Renal cortical epithelial cell (primary cell): ENCODE data around the gene ABCA2. TPM values are rescaled to one million over a fixed set of nuclear protein-coding genes. Genes with fewer than 3 reads are reported as not detected.
"Not testable (repeated sequence)": the region's sequence is repeated elsewhere in the genome, so short reads cannot be mapped to it uniquely, and the experiment has no call there.

Source experiments
- DNase-seq: peaks from one replicate; pipeline ENCODE4 v3.0.0-alpha.2; 2011; ENCODE audit warnings: low read depth
- total RNA-seq: library from RNA; depleted of rRNA; stranded (reverse); fragments of >200 nt; gene quantifications from 2 replicates; pipeline ENCODE4 v1.2.3, GENCODE V29; 2014

The ABCA2 gene
- total RNA-seq, 1 donor from 2014 or later, result 53.0 TPM

DNA sequence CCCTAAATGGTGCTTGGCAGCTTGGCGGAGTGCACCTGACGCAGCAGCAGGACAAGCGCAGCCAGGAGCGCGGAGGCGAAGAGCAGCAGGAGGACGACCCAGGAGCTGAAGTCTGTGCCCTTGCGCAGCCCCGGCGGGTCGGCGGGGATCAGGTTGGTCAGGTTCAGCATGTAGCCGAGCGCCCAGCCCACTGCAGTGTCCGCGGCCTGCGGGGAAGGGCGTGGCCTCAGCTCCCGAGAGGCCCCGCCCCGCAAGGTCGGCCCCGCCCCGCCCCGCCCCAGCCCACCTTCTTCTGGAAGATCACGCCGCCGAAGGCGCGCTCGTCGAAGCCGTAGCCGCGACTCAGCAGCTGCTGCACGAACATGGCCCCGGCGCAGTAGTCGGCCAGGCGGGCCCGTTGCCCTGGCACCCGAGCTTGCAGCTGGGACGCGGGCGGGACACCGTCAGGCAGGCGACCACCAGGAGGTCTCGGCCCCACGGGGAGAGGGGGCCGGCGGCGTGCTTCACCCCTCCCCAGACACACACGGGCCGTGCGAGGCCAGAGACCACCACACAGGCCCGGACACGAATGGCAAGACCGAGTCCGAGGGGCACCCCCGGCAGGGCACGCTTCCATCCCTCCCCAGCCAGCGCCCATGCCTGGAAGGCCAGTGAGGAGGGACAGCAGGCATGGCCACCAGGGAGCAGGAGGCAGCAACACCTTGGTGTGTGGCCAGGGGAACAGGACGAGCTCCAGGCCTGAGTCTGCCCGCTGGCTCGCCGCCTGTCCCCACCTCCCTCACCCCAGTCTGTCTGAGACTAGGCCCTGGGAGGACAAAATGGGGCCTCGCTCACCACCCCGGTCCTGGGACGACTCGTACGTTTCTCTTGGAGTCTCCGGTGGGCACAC lies 20.9 kb upstream of the ABCA2 start:
- DNase-seq, result no peak

DNA sequence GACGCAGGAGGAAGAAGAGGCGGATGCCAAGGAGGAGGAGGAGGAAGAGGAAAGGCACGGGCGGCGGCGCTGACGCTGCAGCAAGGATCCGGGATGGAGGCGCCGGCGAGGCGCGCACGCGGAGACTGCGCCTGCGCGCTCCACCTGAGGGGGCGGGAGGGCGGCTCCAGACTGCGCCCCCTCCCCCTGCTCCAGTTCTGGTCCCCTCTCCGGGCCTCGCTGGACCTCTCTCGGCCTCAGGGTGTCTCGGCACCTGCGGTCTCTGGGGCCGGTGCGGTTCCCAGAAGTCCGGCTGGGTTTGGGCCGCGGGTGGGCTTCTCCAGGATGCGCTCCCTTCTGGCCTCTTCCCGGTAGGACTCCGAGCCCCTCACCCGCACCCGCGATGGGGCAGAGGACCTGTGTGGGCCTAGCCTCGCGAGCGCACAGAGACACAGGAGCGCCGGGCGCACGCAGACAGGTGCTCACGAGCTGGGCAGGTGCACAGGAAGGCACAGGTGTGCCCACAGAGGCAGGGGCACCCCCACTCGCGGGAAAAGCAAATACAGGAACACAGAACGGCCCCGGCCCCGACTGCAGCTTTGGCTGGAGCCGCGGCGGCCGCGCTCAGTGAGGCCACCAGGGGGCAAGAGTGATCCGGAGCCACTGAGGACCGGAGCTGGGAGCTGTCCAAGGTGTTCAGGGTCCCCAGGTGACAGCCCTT lies 18.2 kb upstream of the ABCA2 start, which contains the start of gene NPDC1:
NPDC1 (minus strand) TSS at position 90 of the 700 bp plus-strand sequence. CDS start 188 bp downstream, outside the sequence.
- DNase-seq, result peak; percentile 51

DNA sequence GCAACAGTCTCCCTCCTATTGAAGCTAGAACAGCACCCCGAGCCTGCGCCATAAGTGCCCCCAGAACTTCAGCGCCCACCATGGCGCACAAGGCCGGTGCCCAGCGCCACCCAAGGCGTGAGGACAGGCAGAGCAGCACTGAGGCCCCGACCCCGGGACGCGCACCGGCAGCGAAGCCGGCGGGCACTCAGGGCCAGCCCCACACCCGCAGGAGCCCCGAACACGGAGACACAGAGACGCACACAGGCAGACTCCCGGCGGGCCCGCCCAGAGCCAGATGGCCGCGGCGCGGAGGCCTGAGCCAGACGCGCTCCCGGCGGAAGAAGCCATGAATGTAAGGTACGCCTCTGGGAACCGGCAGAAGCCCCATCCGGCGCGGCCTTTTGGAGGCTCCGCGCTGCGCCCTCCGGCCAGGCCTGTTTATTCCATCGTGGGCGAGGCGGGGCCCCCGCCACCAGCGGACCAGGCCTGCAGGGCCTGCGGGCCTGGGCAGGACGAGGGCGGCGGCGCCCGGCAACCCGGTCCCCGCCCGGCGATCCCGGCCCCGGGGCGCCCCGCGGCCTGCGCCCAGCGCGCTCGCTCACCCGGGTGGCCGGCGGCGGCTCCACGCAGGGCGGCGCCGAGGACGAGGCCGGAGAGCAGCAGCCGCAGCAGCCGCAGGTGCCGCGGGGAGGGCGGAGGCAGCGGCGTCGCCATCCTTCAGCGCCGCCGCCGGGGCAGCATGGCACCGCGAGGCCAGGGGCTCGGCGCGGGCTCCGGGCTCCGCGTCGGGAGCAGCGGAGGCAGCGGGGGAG lies 17.5 kb upstream of the ABCA2 start:
- no peak for DNase-seq

- peak; percentile 42 for DNase-seq
These were observed 16.6 kb upstream of the ABCA2 start for GRCh38 chr9:137044502-137045177.

GRCh38 chr9:137044037-137044436 lies 16.0 kb upstream of the ABCA2 start:
- DNase-seq, result no peak

- DNase-seq, result no peak
These were observed 15.0 kb upstream of the ABCA2 start for GRCh38 chr9:137042751-137043727.

- DNase-seq, result no peak
These were observed 13.1 kb upstream of the ABCA2 start for GRCh38 chr9:137041124-137041523.

DNA sequence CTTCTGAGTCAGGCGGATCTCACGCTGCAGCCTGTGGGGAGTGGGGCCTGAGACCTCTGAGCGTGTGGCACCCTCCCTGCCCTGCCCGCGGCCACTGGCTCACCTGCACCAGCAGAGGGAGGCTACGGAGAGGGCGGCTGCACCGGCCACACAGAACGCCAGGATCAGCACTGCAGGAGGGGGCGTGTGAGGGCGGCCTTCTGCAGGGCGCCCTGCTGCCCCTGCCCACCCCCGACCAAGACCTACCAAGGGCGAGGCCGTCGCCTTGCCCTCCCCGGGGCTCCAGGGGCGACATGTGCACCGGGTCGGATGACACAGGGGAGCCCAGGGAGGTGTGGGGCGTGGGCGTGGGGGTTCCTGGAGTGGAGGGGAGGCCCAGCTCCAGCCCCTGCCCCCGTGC lies 12.5 kb upstream of the ABCA2 start:
- no peak for DNase-seq

DNA sequence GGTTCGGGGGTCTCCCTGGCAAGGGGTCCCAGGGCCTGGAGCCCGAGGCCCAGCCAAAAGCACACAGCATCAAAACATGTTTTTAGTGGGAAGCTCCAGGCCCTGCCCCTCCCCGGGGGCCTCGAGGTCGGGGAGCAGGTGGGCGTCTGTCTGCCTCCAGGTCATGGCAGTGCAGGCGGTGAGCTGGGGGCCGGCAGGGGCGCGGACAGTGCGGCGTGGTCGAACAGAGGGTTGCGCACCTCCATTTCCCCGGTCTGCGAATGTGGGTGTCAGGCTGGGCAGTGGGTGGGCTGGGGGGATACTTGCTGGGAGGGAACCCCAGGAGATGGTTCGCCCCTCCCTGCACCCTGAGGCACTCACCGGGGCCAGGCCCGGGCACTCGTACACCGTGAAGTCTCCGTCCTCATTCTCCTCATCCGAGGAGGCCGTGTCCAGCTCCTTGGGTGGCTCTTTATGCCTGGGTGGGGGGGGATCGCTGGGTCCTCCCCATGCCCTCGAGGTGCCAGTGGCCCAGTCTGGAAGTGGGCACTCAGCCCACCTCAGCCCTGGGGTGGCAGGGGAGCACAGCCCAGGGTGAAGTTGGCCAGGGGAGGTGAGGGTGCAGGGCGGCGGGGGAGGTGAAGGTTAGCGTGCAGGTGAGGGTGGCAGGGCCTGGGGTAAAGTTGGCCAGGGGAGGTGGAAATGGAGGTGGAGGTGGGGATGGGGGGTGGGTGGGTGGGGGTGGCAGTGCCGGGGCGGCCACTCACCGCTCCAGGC lies 11.8 kb upstream of the ABCA2 start:
- DNase-seq, result no peak

DNA sequence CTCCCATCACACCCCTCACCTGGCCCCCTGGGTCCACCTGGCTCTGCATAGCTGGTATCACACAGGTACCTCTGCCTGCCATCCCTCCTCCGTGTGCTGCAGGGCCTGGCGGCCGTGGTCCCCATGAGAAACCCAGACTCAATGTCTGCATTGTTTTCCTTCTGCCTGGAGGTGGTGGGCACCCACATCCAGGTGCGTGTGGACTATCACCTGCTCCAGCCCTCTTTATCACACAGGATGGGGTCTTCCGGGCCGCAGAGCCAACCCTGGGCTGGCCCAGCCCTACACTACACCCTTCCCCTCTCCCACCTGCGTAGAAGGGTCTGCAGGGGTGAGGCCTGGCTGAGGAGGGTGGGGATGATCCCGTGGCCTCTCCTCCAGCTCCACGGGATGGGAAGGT lies 10.9 kb upstream of the ABCA2 start:
- no peak for DNase-seq

GRCh38 chr9:137037483-137037882 lies 9.4 kb upstream of the ABCA2 start:
- no peak for DNase-seq

DNA sequence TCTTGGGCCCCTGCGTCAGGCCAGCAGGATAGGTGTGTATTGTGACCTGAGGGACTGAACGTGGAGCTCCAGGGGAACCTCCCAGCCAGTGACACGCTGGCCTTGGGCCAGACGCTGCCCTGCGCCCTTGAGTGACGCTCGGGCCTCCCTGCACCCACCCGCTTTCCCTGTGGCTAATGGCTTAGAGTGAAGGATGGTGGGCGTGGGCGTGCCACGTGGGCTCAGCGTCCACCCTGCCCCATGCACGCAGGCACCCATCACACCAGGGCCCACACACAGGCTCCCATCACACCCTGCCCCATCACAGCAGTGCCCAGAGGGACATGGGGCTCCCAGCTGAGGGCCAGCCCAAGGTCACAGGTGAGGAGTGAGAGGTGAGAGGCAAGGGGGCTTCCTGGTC lies 9.0 kb upstream of the ABCA2 start:
- no peak for DNase-seq

DNA sequence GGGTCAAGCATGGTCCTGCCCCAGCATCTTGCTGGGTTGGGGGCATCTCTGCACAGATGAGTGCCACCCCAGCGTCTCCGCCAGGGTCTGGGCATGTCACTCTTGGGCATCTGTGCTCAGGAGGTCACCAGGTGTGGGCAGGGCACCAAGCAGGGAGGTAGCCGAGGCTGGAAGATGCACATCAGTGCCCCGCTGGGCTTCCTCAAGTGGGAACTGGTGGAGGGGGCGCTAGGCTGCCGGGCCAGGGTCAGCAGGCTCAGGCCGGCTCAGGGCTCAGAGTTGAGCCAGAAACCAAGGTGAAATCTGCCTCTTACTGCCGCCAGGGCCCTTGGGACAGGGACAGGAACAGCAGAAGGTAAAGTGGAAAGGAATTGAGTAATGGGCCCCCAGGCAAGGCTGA lies 7.9 kb upstream of the ABCA2 start:
- no peak for DNase-seq

DNA sequence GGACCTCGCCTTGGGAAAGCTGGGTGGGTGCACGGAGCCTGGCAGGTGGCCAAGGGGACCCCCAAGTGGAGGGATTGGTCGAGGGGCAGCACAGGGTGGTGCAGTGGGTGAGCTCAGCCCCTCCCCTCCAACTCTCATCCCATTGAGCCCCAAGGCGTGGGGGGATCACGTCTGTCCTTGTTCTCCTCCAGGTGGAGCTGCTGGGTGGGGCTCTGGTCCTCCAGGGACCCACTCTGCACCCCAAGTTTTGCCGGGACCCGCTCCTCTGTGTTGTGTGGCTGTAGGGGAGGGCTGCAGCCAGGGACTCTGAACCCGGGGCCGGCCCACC lies 7.4 kb upstream of the ABCA2 start:
- no peak for DNase-seq

DNA sequence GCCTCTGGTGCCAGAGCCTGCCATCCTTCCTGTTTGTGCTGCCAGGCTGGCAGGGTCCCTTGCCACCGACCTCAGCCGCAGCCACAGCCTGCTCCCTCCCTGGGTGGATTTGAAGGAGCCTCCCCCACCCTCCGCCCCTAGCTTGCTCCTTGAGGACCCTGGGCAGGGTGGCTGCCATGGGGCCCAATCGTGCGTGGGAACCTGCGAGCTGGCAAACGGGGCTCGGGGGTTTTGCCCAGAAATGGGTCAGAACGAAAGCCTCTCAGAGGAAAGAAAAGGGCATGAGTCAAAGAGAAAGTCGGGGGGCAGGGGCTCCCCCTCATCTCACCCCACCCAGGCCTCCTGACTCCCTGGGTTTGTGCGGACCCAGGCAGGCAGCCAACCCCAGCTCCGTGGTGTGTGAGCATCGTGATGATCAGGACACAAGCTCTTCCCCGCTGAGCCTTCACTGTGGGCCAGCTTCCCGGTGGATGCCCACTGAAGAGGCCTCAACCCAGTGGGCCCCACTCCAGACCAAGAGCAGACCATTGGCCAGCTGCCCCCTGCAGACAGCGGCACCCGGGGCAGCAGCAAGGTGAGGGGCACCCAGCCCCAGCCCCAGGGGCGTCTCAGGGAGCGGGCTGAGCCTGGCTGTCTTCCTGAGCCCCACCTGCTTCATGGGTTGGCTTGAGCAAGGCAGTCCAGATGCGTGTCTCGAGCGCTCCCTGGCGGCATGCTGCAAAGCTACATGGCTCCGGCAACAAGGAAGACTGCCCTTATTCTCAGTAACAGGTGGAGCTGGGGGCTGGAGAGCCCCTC lies 6.9 kb upstream of the ABCA2 start:
- peak; percentile 71 for DNase-seq

DNA sequence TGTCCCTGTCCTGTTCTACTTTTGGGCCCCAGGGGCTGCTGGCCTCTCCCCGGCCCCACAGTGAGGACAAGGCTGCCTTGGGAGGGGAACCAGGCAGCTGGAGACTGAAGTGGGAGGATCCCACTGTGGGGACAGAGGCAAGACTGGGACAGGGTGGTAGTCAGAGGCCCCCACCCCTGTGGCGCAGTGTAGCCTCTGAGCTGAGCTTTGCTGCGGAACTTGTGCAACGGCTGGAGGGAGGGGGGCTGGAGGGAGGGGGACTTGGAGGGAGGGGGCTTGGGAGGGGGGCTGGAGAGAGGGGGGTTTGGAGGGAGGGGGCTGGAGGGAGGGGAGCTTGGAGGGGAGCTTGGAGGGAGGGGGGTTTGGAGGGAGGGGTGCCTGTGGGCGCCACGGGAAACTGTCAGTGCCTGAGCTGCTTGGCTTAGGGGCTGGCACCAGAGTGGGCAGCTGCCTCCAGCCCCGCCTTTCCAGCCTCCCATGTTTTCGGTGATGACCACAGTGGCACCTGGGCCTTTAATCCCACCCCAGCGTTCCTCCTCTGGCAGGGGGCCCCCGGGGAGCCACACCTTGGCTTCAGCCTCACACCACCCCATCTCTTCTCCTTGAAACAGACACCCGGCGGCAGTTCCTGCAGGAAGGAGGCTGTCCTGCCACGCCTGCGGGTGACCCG lies 6.1 kb upstream of the ABCA2 start:
- DNase-seq, result no peak

DNA sequence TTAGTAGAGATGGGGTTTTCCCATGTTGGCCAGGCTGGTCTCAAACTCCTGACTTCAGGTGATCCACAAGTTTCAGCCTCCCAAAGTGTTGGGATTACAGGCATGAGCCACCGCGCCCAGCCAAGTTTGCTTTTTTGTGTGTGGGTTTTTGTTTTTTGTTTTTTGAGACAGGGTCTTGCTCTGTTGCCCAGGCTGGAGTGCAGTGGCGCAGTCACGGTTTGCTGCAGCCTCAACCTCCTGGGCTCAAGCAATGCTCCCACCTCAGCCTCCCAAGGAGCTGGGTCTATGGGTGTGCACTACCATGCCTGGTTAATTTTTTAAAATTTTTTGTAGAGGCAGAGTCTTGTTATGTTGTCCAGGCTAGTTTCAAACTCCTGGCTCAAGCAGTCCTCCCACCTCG lies 5.4 kb upstream of the ABCA2 start:
- not testable (repeated sequence) for DNase-seq

DNA sequence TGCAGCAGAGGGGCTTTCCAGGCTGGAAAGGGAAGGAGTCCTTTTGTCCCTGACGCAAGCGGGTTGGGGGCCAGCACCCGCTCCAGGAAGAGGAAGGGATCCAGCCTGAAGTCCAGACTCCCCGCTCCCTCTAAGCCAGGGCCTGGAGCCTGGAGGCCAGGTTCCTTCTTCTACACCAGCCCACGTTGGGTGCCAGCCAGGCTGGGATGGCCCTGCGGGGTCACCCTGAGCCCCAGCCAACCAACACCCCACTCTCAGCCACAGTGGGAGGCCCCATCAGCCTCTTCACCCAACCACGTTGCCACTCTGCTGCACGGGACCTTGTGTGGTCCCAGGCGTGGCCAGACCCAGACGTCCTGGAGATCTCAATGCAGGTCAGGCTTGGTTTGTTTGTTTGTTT lies 4.8 kb upstream of the ABCA2 start:
- no peak for DNase-seq
